Measurements from ENCODE around the gene VPS26A. TPM values are rescaled to one million over a fixed set of nuclear protein-coding genes. Genes with fewer than 3 reads are reported as not detected.

Gene VPS26A
- total and polyA plus RNA-seq, 2 donors (not counting 3 experiments of a cell fraction or from before 2014, with no cell fraction given) = 11.7 to 60.3 TPM

DNA sequence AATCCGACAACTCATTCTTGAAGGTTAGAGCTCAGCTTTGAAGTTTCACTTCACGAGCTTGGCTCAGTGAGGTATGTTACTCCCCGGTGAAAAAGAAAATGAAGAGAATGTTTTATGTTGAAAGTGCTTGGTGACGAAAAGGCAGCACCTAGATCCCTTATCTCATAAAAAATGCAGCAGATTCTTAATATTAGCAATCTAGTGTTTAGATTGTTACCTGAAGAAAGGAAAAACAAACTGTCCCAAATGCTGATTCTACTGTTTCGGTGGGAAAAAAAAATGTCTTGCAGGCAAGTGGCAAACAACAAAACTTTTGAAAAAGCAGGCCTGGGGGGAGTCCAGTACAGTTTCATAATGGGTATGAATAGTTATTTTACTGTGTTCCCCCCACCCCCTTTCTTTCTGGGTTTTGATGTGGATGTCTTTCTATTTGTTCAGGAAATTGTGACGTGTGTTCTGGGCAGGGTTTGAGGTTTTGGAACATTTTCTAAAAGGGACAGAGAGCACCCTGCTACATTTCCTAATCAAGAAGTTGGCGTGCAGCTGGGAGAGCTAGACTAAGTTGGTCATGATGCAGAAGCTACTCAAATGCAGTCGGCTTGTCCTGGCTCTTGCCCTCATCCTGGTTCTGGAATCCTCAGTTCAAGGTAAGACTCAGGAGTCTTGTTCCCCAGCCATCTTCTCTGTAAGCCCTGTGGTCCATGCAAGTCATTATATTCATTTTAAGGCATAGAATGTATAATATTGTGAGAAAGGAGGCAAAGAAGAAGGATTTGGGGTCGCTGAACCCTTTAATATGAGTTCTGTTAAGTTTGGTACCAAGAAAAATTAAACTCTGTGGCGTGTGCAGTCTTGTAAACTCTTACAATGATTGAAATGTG, 36.1 kb upstream of the VPS26A start, which contains the start of gene SRGN:
TSS of gene SRGN (plus strand) at position 514 of the 881 bp plus-strand sequence. CDS start at position 569, 55 bp downstream.
- Histone ChIP-seq H3K36me3 (ENCODE audit: control insufficient read depth in 2 of 2, extremely low read depth in 1 of 2, insufficient read depth in 2 of 2, low read length in 2 of 2) (no peaks in the 10 kb centered on the region), H3K9me3 (replicated peaks; ENCODE audit: control insufficient read depth, insufficient read depth, low read length) (no peaks in the 10 kb centered on the region), H2AFZ (ENCODE audit: low read depth, low read length) (no peak within 1 kb of the TSS), H3K27ac (ENCODE audit: insufficient read depth, low read depth, low read length) (peak within 1 kb of the TSS; percentile 96), H3K4me3 (replicated peaks in 1 of 3; ENCODE audit: insufficient read depth in 1 of 3, low read depth in 1 of 3, low read length in 3 of 3) (peak within 1 kb of the TSS; percentile 74 to 95 (median 88)), H3K9me1 (replicated peaks; ENCODE audit: control insufficient read depth, extremely low read depth, insufficient read depth, low read length) (no peaks in the 10 kb centered on the region), H3K4me1 (ENCODE audit: control insufficient read depth, extremely low read depth, insufficient read depth, low read length) (peaks cover 46% of the 10 kb centered on the region), H3K4me2 (ENCODE audit: insufficient read depth, low read length) (peak within 1 kb of the TSS; percentile 86), H3K79me2 (ENCODE audit: control insufficient read depth, insufficient read depth, low read length) (peaks cover 56% of the 10 kb centered on the region), H4K20me1 (replicated peaks; ENCODE audit: control insufficient read depth, extremely low read depth, insufficient read depth, low read length) (no peaks in the 10 kb centered on the region), H3K9ac (replicated peaks; ENCODE audit: extremely low read depth, insufficient read depth, low read length) (peak within 1 kb of the TSS; percentile 99), H3K27me3 (ENCODE audit: control insufficient read depth in 2 of 2, insufficient read depth in 2 of 2, low read length in 2 of 2) (no peaks in the 10 kb centered on the region)
- ChIA-PET CTCF (interaction anchor here (1.3 to 11.1 kb wide), 3 partner anchors 23 to 80 kb away, joined by 4 to 298 read pairs (median 8); no protein-coding TSS in a partner anchor), POLR2A (interaction anchor here (0.7 to 1.0 kb wide), 4 partner anchors 26 to 131 kb away, joined by 3 to 5 read pairs (median 4); no protein-coding TSS in a partner anchor)
- peak; percentile 92 for DNase-seq (ENCODE audit: low read depth, low spot score)
- intact Hi-C loops (cut with micrococcal nuclease) = loop anchor here (1.0 kb wide), 1 partner anchor 27 kb away; no protein-coding TSS in a partner anchor
- TF ChIP-seq, protein P1, sequence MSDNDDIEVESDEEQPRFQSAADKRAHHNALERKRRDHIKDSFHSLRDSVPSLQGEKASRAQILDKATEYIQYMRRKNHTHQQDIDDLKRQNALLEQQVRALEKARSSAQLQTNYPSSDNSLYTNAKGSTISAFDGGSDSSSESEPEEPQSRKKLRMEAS (IDR thresholded peaks at IDR 0.05; ENCODE audit: insufficient read depth, insufficient read length) = no peak
- TF ChIP-seq POLR2A (IDR thresholded peaks at IDR 0.05; ENCODE audit: low read depth, low read length) = peak; percentile 93
- TF ChIP-seq JUN (IDR thresholded peaks at IDR 0.05; ENCODE audit: borderline replicate concordance, insufficient read depth, insufficient read length, low read depth) = peak; percentile 5
- TF ChIP-seq FOS (IDR thresholded peaks at IDR 0.05; ENCODE audit: borderline replicate concordance, insufficient read depth, low read length) = no peak
- peak; percentile 16 for TF ChIP-seq GATA2 (IDR thresholded peaks at IDR 0.05; ENCODE audit: insufficient read depth, insufficient read length, low read depth, low read length)
- TF ChIP-seq POLR2AphosphoS5 (IDR thresholded peaks at IDR 0.05; ENCODE audit: insufficient read depth, low read depth, low read length) = peak; percentile 89
- FAIRE-seq = peak; percentile 90
- dilution Hi-C loops (cut with MboI; ENCODE audit: extremely low pct_ligation_motif_present, low sequenced_read_pairs) = no loop called here
- TSS peak; percentile 65 for BruUV-seq (replicated peaks)
